PC-9 (cell line): ENCODE measurements around the gene CRACDL. TPM values are rescaled to one million over a fixed set of nuclear protein-coding genes. Genes with fewer than 3 reads are reported as not detected.

Experiments used
- BruUV-seq: library from RNA; stranded (reverse); fragments of 400-500 nt; replicated peaks from 2 replicates; lab custom pipeline; 2021; lab: Mats Ljungman, UMichigan
- CTCF ChIA-PET: fragments of 300-600 bp; sonication (Branson Sonifier 250); formaldehyde crosslinking; loops from one replicate; lab custom pipeline; 2022; ENCODE audit warnings: antibody characterized with exemption; lab: Charles Lee
- POLR2A ChIA-PET: fragments of 300-600 bp; sonication (Branson Sonifier 250); formaldehyde crosslinking; loops from one replicate; lab custom pipeline; 2022; ENCODE audit warnings: antibody characterized with exemption; ENCODE audit not compliant: unreplicated experiment; lab: Charles Lee
- DNase-seq, 2 experiments: peaks; one replicate each; pipeline versions ENCODE4 v3.0.0 to v3.0.0-alpha.2; 2015 to 2022; ENCODE audit warnings: mixed read lengths in 1 of 2
- H2AFZ ChIP-seq: fragments of 200-600 bp; sonication (generic); 2 replicates; pipeline ENCODE4 v1.8.1; 2017; ENCODE audit warnings: antibody characterized with exemption
- H3F3A ChIP-seq: fragments of 200-600 bp; sonication (generic); 2 replicates; pipeline ENCODE4 v1.8.1; 2017; ENCODE audit warnings: antibody characterized with exemption, mild to moderate bottlenecking, low read depth; ENCODE audit not compliant: insufficient read depth
- H3K27ac ChIP-seq: fragments of 200-600 bp; sonication (generic); 2 replicates; pipeline ENCODE4 v1.6.1; 2016; ENCODE audit warnings: mixed run types
- H3K27me3 ChIP-seq: fragments of 200-600 bp; sonication (generic); 2 replicates; pipeline ENCODE4 v1.6.1; 2016; ENCODE audit warnings: low read depth, mixed run types; ENCODE audit not compliant: insufficient read depth
- H3K36me3 ChIP-seq: fragments of 200-600 bp; sonication (generic); 2 replicates; pipeline ENCODE4 v1.6.1; 2016; ENCODE audit warnings: low read depth, mixed run types
- H3K4me1 ChIP-seq: fragments of 200-600 bp; sonication (generic); replicated peaks from 2 replicates; pipeline ENCODE4 v1.6.1; 2016; ENCODE audit warnings: mixed run types; ENCODE audit not compliant: insufficient read depth
- H3K4me2 ChIP-seq: fragments of 200-600 bp; sonication (generic); 2 replicates; pipeline ENCODE4 v1.6.1; 2017; ENCODE audit warnings: mixed run types
- H3K4me3 ChIP-seq: fragments of 200-600 bp; sonication (generic); 2 replicates; pipeline ENCODE4 v1.6.1; 2016; ENCODE audit warnings: mixed run types
- H3K79me2 ChIP-seq: fragments of 200-600 bp; sonication (generic); 2 replicates; pipeline ENCODE4 v1.6.1; 2017; ENCODE audit warnings: low read depth, mixed run types
- H3K9me2 ChIP-seq: fragments of 200-600 bp; sonication (generic); 2 replicates; pipeline ENCODE4 v1.8.1; 2017; ENCODE audit warnings: mild to moderate bottlenecking; ENCODE audit not compliant: insufficient read depth
- H3K9me3 ChIP-seq: fragments of 200-600 bp; sonication (generic); 2 replicates; pipeline ENCODE4 v1.8.1; 2016; ENCODE audit warnings: low read depth; ENCODE audit not compliant: insufficient read depth
- H4K20me1 ChIP-seq: fragments of 200-600 bp; sonication (generic); 2 replicates; pipeline ENCODE4 v1.8.1; 2017; ENCODE audit not compliant: insufficient read depth
- CTCF ChIP-seq: fragments of 200-600 bp; sonication (generic); conservative IDR thresholded peaks from 2 replicates; pipeline ENCODE4 v1.6.1; 2017; ENCODE audit warnings: mixed run types, antibody characterized with exemption, mild to moderate bottlenecking, moderate library complexity
- EZH2 ChIP-seq: fragments of 200-600 bp; sonication (generic); IDR thresholded peaks from 2 replicates; pipeline ENCODE4 v1.8.0; 2017; ENCODE audit warnings: antibody characterized with exemption, low read depth
- intact Hi-C: fragments of 100-400 bp; cut with micrococcal nuclease; formaldehyde crosslinking; loops from one replicate; pipeline ENCODE4 v1.10.0; 2022; ENCODE audit not compliant: unreplicated experiment
- total RNA-seq: library from RNA; stranded (reverse); gene quantifications from 2 replicates; pipeline ENCODE4 v1.2.3, GENCODE V29; 2021

CRACDL gene
- total RNA-seq, 1 experiment from 2014 or later = 33.7 TPM

GRCh38 chr2:98816281-98816680 lies 119.7 kb downstream of the CRACDL start:
- DNase-seq = no peak
- H3K9me3 ChIP-seq = no peaks in the 10 kb centered on the region
- no peaks in the 10 kb centered on the region; the same call in 1 of the 2 replicates for H3F3A ChIP-seq
- H3K4me2 ChIP-seq = no peak overlapping the region
- H3K4me1 ChIP-seq = peaks cover 13% of the 10 kb centered on the region
- H3K79me2 ChIP-seq = no peaks in the 10 kb centered on the region
- H3K36me3 ChIP-seq = no peaks in the 10 kb centered on the region; the same call in 1 of the 2 replicates
- ChIA-PET CTCF (no interaction called here), POLR2A (no interaction called here)
- TF ChIP-seq CTCF (no peak), EZH2 (no peak)
- H2AFZ ChIP-seq = no peak overlapping the region
- no peaks in the 10 kb centered on the region for H4K20me1 ChIP-seq
- H3K9me2 ChIP-seq = no peaks in the 10 kb centered on the region
- H3K4me3 ChIP-seq = no peak overlapping the region
- H3K27ac ChIP-seq = no peak overlapping the region
- H3K27me3 ChIP-seq = no peaks in the 10 kb centered on the region
- no TSS peak for BruUV-seq
- intact Hi-C loops = no loop called here

- no peak for TF ChIP-seq CTCF
- no peak for TF ChIP-seq EZH2
- no peak overlapping the region for H2AFZ ChIP-seq
- H3K36me3 ChIP-seq = no peaks in the 10 kb centered on the region; the same call in 1 of the 2 replicates
- no peak for DNase-seq
- H3K9me2 ChIP-seq = no peaks in the 10 kb centered on the region
- H3K4me3 ChIP-seq = no peak overlapping the region
- H3K79me2 ChIP-seq = no peaks in the 10 kb centered on the region
- no peaks in the 10 kb centered on the region for H3K27me3 ChIP-seq
- H3F3A ChIP-seq = no peaks in the 10 kb centered on the region; the same call in 1 of the 2 replicates
- H4K20me1 ChIP-seq = no peaks in the 10 kb centered on the region
- CTCF ChIA-PET = no interaction called here
- intact Hi-C loops = no loop called here
- H3K4me2 ChIP-seq = no peak overlapping the region
- POLR2A ChIA-PET = no interaction called here
- H3K9me3 ChIP-seq = no peaks in the 10 kb centered on the region
- H3K4me1 ChIP-seq = peaks cover 15% of the 10 kb centered on the region
- no peak overlapping the region for H3K27ac ChIP-seq
- BruUV-seq = no TSS peak
These were observed 120.2 kb downstream of the CRACDL start for GRCh38 chr2:98815795-98816194.

GRCh38 chr2:98811766-98812165 lies 124.3 kb downstream of the CRACDL start:
- H3K4me2 ChIP-seq = no peak overlapping the region
- POLR2A ChIA-PET = no interaction called here
- H3K4me3 ChIP-seq = no peak overlapping the region
- H3K79me2 ChIP-seq = no peaks in the 10 kb centered on the region
- no peaks in the 10 kb centered on the region for H3K9me3 ChIP-seq
- no peaks in the 10 kb centered on the region for H3K27me3 ChIP-seq
- DNase-seq = no peak
- 0 out of 2 replicates have a peak, but pooled peaks cover 4% of the 10 kb centered on the region for H3K4me1 ChIP-seq
- H4K20me1 ChIP-seq = no peaks in the 10 kb centered on the region
- H2AFZ ChIP-seq = no peak overlapping the region
- no peak overlapping the region for H3K27ac ChIP-seq
- no peaks in the 10 kb centered on the region; the same call in 1 of the 2 replicates for H3F3A ChIP-seq
- CTCF ChIA-PET = interaction anchor here (0.6 kb wide), 1 partner anchor 163 kb away, joined by 6 read pairs; no protein-coding TSS in a partner anchor
- intact Hi-C loops = no loop called here
- H3K9me2 ChIP-seq = no peaks in the 10 kb centered on the region
- BruUV-seq = no TSS peak
- TF ChIP-seq CTCF (no peak), EZH2 (no peak)
- no peaks in the 10 kb centered on the region; the same call in 1 of the 2 replicates for H3K36me3 ChIP-seq
